Stimulated activated CD4-positive, alpha-beta T cell treated with anti-CD3 and anti-CD28 coated beads, TNF-alpha, amount 100 ng/mL, for 1 hour (primary cell): ENCODE measurements around the gene EGFL6.
"Not testable (repeated sequence)": the region's sequence is repeated elsewhere in the genome, so short reads cannot be mapped to it uniquely, and the experiment has no call there.

ENCODE experiments used
- DNase-seq, 3 donors: peaks; one replicate each; pipeline ENCODE4 v3.0.0-alpha.2; 2020; ENCODE audit warnings: low read depth in 3 of 3, low spot score in 1 of 3

Gene EGFL6

DNA sequence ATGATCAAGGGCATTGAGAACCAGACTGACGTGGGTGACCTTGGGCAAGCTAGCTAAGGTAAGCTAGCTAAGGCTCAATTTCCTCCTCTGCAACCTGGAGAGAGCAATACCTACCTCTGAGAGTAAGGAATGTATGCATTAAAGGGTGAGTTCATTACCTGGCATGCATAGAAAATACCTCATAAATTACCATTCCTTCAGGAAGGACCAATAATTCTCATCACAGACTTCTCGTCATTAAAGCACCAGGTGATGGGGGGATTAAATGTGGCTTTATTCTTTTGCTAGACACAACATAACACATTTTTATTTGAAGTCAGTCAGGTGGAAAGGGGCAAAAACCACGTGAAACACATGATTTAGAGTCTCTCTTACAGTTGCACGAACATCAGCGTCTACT is 21.5 kb downstream of the EGFL6 start:
- DNase-seq, result no peak

DNA sequence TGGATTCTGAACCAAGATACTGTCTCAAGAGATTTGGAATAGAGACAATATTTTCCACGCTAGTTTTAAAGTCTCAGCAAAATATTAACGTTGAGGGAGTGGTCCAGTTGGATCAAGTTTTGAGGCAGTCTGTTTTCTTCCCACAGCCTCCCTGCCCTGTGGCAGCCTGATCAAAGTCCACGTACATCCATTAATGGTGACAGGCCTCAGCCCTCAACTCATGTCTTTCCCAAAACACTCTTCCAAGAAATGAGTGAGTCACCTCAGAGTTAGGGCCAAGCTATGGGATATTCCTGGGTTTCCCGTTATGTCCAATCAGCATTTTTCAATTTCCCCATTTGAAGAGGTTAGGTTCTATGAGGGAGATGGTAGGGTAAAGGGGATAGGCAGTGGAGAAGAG is 28.5 kb downstream of the EGFL6 start:
- no peak for DNase-seq

DNA sequence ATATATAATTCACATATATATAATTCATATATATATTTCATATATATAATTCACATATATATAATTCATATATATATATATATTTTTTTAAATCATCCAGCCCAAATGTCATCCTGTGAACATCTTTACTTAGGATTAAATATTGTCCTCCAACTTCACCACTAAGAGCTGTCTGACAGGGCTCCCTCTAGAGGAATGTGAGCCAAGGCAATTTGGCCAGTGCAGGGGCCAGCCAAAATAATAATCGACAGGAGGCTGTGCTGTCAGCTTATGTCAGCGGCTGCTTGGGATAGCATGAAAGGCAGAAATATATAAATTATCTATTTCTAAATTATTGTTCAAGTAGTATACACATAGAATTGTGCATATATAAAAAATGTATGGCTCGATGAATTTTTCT is 29.5 kb downstream of the EGFL6 start:
- no peak for DNase-seq

DNA sequence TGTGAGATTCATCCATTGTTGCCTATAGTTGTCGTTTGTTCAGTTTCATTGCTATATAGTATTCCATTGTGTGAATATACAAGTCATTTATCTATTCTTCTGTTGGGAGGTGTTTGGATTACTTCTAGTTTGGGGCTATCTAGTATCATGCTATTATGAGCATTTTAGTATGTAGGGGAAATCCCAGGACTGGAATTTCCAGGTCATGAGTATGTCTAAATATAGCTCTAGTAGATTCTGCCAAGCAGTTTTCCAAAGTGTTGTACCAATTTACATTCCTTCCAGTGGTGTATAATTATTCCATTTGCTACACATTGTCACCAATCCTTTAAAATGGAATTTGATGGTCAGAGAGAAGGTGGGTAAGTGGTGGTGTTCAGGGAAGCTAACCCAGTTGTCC is 30.1 kb downstream of the EGFL6 start:
- no peak for DNase-seq

DNA sequence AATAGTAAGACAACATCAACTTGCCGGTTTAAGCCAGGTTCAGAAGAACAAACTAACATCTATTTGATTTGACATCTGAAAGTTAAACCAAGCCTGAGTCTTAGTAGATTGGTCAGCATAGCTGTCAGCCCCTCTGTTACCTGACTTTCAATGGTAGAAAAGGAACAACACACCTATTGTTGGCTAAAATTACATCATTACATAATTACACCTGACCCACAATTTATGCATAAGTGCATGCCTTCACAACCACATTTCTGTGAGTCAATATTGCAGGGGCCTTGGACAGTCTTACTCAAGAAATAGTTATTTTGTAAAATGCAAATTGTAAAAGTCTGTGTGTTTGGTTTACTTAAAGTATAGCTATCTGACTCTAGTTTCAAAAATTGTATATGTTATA is 36.2 kb downstream of the EGFL6 start:
- DNase-seq, result no peak

DNA sequence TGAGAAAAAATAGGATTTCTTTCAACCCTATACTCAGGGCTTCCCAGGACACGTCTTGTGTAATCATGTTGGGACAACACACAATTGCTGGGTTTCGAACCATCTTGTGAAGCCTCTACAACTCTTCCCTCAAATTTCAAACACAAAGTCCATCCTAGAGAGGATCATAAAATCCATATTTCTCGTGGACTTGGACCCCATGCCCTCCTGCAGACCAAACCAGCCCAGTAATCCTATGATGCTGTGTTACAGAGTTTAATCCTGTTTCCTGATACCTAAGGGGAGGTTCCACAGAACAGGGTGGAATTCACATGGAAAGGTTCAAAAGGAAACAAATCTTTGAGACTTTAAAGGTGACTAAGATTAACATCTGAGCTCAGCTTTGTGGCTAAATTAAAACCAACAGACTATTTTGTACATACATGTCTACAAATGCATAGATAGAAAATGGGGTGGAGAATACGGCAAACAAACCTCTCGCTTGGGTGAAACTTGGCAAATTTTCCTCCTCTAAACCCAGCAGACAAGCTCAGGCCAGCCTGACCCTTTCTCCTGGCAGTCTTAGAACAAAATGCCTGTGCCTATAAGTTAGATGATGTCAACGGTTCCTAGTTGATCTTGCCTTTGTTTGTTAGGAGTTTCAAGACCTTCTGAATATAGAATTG is 38.1 kb downstream of the EGFL6 start:
- DNase-seq, result no peak

DNA sequence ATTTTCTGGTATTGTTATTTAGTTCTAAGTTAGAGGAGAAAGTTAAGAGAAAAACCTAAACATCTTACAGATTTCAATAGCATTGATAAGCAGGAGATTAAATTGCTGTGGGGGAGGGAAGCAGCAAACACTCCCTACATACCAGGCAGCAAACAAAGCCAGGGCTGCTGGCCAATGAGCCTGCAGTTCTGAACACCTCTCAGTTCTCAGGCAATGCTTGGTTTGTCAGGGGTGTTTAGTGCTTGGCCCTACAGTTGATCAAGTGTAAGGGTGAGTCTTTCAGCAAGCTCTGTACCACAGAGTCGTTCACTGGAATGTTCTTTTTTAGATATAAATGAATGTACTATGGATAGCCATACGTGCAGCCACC is 38.6 kb downstream of the EGFL6 start:
- DNase-seq, result no peak

DNA sequence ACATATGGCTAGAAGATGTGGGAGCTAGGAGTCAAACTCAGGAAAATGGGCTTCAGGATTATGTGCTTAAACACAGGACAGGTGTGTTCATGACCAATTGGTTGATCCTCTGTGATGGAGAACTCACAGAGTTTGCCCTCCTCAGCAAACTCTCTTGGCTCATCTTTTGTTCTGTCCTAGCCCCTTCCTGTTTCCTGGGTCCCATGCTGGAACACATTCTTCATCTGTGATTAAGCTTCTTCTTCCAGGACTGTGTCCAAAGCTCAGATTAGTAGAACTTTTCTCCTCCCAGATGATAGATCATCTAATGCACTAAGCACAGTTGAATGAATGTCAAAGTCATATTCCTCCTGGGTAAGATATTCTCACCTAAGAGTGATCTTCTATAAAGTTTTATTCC is 44.8 kb downstream of the EGFL6 start:
- DNase-seq, result no peak

DNA sequence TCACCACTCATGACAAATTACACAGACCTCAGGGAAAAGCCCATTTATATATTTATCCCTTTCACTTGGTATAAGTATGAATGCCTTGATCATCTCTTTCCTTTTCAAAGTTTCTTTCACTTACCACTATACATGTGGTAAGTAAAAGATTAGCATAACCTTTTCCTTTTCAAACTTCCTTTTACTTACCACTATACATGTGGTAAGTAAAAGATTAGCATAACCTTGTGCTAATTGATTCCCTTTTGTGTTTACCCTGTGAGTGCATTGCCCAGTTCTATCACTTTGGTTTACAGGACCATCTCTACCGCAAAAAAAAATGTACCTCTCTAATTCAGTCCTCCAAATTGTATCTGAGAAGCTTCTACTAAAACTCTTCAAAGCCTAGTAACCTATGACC is 50.8 kb downstream of the EGFL6 start:
- no peak for DNase-seq

DNA sequence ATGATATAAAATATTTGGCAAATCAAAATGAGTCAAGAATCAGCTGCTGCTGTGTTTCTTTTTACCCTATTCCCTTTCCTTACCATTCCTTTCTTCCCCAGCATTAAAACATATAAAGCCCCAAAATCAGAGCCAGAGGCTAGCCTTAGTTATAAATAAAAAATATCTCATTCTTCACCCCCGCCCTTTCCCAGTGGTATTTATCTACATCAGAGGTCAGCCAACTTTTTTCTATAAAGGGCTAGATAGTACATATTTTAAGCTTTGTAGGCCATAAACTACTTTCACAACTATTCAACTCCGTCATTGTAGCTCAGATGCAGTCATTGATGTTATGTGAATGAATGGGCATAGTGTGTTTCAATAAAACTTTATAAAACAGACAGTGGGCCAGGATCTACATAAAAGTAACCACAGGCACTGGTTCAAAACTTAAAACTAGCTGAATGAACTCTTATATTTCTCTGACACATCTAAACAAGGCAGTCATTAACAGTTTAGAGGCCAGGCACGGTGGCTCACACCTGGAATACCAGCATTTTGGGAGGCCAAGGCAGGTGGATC is 53.1 kb downstream of the EGFL6 start:
- no peak for DNase-seq

DNA sequence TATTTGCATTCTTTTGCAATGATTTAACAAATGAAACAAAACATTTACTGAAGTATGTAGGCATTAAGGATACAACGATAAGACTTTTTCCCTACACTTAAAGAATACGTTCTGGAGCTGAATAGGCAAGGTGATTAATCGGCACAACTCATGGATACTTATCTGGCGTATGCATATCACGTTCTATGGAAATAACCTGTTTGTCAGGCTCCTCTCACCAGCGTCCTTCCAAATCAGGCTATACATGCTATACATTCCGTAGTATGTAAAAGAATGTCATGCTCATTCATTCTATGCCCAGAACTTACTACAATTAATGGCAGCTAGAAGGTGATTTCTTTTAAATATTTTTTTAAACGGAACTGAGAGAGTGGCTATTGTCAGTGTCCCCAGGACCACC is 57.9 kb downstream of the EGFL6 start:
- DNase-seq, result no peak

DNA sequence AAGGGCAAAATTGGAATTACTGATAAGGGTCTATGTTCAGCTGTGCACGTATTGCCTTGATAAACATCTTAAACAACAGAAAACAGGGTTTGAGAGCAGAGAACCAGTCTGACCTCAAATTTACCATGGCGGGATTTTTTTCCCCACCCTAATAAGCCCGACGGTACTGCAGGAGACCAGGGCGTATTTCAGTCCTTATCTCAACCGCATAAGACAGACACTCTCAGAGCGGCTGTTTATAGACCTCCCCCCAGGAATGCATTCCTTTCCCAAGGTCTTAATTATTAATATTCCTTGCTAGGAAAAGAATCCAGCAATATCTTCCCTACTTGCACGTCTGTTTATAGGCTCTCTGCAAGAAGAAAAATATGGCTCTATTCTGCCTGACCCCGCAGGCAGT is 67.8 kb downstream of the EGFL6 start:
- DNase-seq, result not testable (repeated sequence)

DNA sequence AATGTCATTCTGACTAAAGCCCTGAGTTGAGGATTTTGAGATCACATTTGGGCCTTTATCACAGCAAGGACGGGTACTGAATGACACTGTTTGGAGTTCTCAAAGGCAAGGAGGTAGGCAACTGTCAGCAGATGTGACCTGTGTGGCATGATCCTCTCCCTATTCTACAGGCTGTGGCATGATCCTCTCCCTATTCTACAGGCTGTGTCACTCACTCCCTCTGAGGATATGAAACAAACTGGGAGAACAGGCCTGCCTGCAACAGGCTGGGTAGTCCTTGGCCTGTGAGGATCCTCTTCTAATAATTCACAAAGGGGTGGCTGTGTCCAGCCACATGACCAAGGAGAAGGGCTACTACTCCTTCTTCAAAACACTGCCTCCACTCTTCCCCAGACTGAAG is 68.6 kb downstream of the EGFL6 start:
- DNase-seq, result no peak

DNA sequence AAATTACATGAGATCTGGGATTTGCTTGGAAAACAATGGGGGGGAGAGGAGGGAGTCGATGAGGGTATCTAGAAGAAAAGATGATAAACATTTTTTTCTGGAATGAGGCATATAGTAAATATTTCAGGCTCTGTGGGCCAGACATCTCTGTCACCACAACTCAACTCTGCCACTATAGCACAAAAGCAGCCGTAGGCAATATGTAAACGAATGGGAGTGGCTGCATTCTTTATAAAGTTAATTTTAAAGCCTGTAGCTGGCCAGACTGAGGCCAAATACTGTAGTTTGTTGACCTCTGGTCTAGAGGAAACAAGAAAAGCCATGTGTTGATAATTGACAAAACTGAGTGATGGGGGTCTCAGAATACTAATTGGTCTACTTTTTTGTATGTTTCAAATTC is 69.4 kb downstream of the EGFL6 start:
- no peak for DNase-seq

DNA sequence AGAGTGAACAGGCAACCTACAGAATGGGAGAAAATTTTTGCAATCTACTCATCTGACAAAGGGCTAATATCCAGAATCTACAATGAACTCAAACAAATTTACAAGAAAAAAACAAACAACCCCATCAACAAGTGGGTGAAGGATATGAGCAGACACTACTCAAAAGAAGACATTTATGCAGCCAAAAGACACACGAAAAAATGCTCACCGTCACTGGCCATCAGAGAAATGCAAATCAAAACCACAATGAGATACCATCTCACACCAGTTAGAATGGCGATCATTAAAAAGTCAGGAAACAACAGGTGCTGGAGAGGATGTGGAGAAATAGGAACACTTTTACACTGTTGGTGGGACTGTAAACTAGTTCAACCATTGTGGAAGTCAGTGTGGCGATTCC is 72.3 kb downstream of the EGFL6 start:
- not testable (repeated sequence) for DNase-seq

DNA sequence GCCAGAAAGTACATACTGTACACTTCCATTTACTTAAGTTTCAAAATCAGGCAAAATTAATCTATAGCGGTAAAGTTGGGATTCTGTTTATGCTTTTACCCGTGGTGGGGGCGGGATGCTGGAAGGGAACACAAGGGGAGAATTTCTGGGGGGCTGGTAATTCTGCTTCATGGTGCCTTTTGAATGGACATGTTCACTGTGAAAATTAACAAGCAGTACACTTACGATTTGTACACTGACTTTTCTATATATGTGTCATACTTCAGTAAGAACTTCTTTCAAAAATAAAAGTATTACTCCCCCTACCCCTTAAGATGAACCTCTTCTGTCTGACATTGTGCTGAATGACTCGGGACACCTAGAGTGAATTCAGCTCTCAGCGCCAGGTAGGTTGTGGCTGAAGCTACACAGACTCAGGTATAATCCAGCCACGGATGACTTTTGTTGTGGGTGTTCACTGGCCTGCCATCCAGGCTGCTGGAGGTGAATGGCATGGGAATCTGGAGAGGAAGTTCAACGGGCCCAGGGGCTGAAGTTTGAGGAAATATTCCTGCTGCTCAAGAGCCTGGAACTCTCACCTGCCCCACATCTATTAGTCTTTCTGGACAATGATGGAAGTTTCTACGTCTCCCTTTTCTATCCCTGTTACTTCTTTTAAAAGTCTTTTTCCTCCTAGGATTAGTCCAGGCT is 76.2 kb downstream of the EGFL6 start:
- no peak for DNase-seq

DNA sequence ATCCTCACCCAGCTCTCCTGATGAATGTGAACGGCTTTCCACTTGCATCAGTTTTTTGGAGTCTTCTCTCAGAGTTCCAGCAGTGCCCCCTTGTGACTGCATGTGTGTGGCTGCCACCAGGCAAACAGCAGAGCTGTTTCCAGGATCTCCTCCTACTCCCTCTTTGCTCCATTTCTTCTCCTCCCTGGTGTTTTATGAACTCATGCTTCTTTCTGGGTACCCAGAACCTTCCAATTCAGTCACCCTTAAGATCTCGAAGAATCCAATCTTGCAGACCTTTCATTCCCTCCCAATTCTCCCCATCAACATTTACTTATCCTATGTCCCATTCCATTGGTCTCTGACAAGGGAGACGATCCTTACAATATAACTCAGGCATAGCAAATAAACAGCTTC is 76.8 kb downstream of the EGFL6 start:
- DNase-seq, result no peak

DNA sequence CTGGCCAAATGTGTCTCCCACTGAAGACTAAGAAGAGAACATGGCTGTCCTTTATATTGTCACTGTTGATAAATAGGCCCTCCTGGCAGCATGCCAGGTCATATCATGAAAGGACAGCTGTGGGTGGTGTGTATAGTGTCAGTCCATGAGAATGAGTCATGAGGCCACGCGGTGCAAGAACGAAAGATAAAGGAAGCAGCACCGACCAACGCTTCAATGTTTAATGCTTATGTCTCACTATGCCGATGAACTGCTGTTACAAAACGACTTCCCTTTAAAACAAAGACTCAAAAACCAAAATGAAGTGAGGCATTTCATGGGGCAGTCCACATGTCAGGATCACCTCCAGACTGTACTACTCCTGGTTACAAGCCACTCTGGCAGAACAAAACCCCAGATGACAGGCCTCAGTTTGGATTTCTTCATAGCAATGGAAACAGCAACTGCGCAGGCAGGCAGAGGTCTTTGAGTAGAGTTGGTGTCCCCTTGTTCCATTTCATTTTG is 78.4 kb downstream of the EGFL6 start:
- peak in 2 of 3 donors; percentile 29 to 32 for DNase-seq

DNA sequence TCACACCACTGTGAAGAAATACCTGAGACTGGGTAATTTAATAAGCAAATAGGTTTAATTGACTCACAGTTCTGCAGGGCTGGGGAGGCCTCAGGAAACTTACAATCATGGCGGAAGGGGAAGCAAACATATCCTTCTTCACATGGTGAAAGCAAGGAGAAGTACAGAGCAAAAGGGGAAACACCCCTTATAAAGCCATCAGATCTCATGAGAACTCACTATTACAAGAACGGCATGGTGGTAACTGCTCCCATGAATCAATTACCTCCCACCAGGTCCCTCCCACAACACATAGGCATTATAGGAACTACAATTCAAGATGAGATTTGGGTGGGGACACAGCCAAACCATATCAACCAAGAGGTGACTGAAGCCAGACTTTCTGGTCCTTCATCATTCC is 78.9 kb downstream of the EGFL6 start:
- DNase-seq, result not testable (repeated sequence)

DNA sequence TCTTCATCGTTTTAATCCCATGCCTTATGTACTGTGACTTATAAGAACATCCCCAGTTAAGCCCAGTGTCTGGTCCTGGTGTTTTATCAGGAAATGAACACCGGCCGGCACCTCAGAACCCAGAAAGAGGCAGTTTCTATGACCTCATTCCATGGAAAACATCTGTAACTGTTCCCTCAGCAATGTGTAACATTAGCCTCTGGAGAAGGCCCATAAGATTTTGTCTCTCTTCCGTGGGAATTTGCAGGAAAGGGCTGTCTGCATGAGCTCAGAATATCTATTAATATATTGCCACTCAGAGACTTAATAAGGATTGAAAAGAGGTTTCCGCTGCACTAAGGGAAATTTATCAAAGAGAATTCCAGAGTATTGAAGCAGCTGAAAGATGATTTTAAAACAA is 80.4 kb downstream of the EGFL6 start:
- no peak for DNase-seq

DNA sequence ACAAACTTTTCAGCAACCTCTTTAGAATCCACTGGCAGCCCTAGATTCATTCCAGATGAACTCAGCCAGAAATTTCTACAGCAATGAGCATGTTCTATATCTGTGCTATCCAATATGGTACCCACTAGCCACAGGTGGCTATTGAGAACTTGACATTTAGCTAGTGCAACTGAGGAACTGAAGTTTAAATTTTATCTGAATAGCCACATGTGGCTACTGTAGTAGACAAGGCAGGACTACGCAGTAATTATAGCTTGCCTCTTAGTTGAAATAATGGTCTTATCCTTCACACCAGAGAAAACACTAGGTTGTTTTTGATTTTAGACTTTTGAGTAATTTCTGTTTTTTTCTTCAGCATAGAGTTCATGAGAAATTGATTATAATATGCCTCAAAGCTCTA is 80.9 kb downstream of the EGFL6 start:
- no peak for DNase-seq

DNA sequence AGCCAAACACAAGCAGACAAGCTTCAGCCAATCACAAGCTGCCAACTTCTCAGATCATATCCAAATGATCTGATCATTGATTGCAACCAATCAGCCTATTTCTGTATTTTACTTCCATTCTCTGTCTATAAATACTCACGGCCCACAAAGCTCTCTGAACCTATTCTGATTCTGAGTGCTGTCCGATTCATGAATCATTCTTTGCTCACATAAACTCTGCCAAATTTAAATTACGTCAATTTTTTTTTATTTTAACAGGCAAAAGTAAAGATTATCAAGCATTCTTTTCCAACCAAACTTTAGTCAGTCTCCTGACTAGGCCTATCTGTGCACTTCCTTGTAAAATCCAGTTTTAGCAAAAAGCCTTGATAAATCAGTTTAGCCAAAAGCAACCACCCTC is 81.7 kb downstream of the EGFL6 start:
- no peak for DNase-seq
